WTC11 (cell line): ENCODE data around the gene SART1. TPM values are rescaled to one million over a fixed set of nuclear protein-coding genes. Genes with fewer than 3 reads are reported as not detected.
"Not testable (repeated sequence)": the region's sequence is repeated elsewhere in the genome, so short reads cannot be mapped to it uniquely, and the experiment has no call there.

Source experiments
- ATAC-seq: fragments of 200-7000 bp; cut with Tn5 transposase; 2 replicates; pipeline ENCODE4 v1.10.0; 2021; ENCODE audit warnings: mild to moderate bottlenecking, moderate library complexity
- CTCF ChIA-PET: fragments of 300-600 bp; sonication (Branson Sonifier 250); formaldehyde crosslinking; loops from one replicate; lab custom pipeline; 2021; ENCODE audit warnings: antibody characterized with exemption; lab: Charles Lee
- POLR2A ChIA-PET: fragments of 350-600 bp; sonication (Branson Sonifier 250); formaldehyde crosslinking; loops from one replicate; lab custom pipeline; 2021; ENCODE audit warnings: antibody characterized with exemption; lab: Charles Lee
- DNase-seq: peaks from one replicate; pipeline ENCODE4 v3.0.0; 2021; ENCODE audit warnings: low spot score
- H3K27ac Mint-ChIP-seq: 2 replicates; pipeline ENCODE4 v1.8.0; 2021; ENCODE audit warnings: mixed read lengths
- H3K27me3 Mint-ChIP-seq: 2 replicates; pipeline ENCODE4 v1.8.0; 2021; ENCODE audit warnings: low read depth, mild to moderate bottlenecking, moderate library complexity, mixed read lengths
- H3K36me3 Mint-ChIP-seq: 2 replicates; pipeline ENCODE4 v1.8.0; 2021; ENCODE audit warnings: mixed read lengths
- H3K4me1 Mint-ChIP-seq: 2 replicates; pipeline ENCODE4 v1.8.0; 2022; ENCODE audit warnings: mixed read lengths
- H3K4me3 Mint-ChIP-seq: 2 replicates; pipeline ENCODE4 v1.8.0; 2021; ENCODE audit warnings: mild to moderate bottlenecking, moderate library complexity, mixed read lengths
- H3K9me3 Mint-ChIP-seq: 2 replicates; pipeline ENCODE4 v1.8.0; 2021; ENCODE audit warnings: mixed read lengths
- ATF1 ChIP-seq: sonication (generic); formaldehyde crosslinking; IDR thresholded peaks from 2 replicates; pipeline ENCODE4 v1.8.1; 2023; ENCODE audit warnings: mild to moderate bottlenecking, moderate library complexity, missing genetic modification reagents
- CREM ChIP-seq: sonication (generic); formaldehyde crosslinking; IDR thresholded peaks from 2 replicates; pipeline ENCODE4 v1.8.1; 2022; ENCODE audit warnings: mild to moderate bottlenecking, missing genetic modification reagents, moderate library complexity
- EMX1 ChIP-seq: fragments of 250-450 bp; sonication (Bioruptor Pico); IDR thresholded peaks from 2 replicates; pipeline ENCODE4 v1.8.0; 2021; ENCODE audit warnings: mild to moderate bottlenecking
- FOXP1 ChIP-seq: sonication (generic); formaldehyde crosslinking; IDR thresholded peaks from 2 replicates; pipeline ENCODE4 v1.8.0; 2022; ENCODE audit warnings: missing genetic modification reagents, mild to moderate bottlenecking, moderate library complexity, borderline replicate concordance
- JAZF1 ChIP-seq: fragments of 250-450 bp; sonication (Bioruptor Pico); IDR thresholded peaks from 2 replicates; pipeline ENCODE4 v1.9.0; 2021; ENCODE audit warnings: moderate library complexity, mild to moderate bottlenecking, inconsistent platforms
- NFATC4 ChIP-seq: fragments of 250-450 bp; sonication (Bioruptor Pico); IDR thresholded peaks from 2 replicates; pipeline ENCODE4 v1.9.0; 2021; ENCODE audit warnings: mild to moderate bottlenecking
- NFYB ChIP-seq: sonication (generic); formaldehyde crosslinking; conservative IDR thresholded peaks from 2 replicates; pipeline ENCODE4 v1.8.0; 2022; ENCODE audit warnings: low read depth, missing genetic modification reagents
- SMAD3 ChIP-seq: sonication (generic); formaldehyde crosslinking; IDR thresholded peaks from 2 replicates; pipeline ENCODE4 v1.8.0; 2022; ENCODE audit warnings: missing genetic modification reagents, mild to moderate bottlenecking, borderline replicate concordance
- SMAD4 ChIP-seq: sonication (generic); formaldehyde crosslinking; IDR thresholded peaks from 2 replicates; pipeline ENCODE4 v1.8.0; 2022; ENCODE audit warnings: mild to moderate bottlenecking, missing genetic modification reagents
- TEAD1 ChIP-seq: sonication (generic); formaldehyde crosslinking; IDR thresholded peaks from 2 replicates; pipeline ENCODE4 v1.8.0; 2022; ENCODE audit warnings: mild to moderate bottlenecking, missing genetic modification reagents
- TEAD4 ChIP-seq: sonication (generic); formaldehyde crosslinking; IDR thresholded peaks from 2 replicates; pipeline ENCODE4 v1.8.0; 2022; ENCODE audit warnings: mild to moderate bottlenecking, missing genetic modification reagents
- ZBTB21 ChIP-seq: sonication (generic); formaldehyde crosslinking; IDR thresholded peaks from 2 replicates; pipeline ENCODE4 v1.8.1; 2023; ENCODE audit warnings: mild to moderate bottlenecking, missing genetic modification reagents, borderline replicate concordance
- ZNF263 ChIP-seq: sonication (generic); formaldehyde crosslinking; IDR thresholded peaks from 2 replicates; pipeline ENCODE4 v1.8.1; 2022; ENCODE audit warnings: low read depth, mild to moderate bottlenecking, moderate library complexity, missing genetic modification reagents
- ZNF416 ChIP-seq: fragments of 250-450 bp; sonication (Bioruptor Pico); IDR thresholded peaks from 2 replicates; pipeline ENCODE4 v1.9.0; 2021; ENCODE audit warnings: mild to moderate bottlenecking, inconsistent platforms
- ZNF423 ChIP-seq: fragments of 250-450 bp; sonication (Bioruptor Pico); IDR thresholded peaks from 2 replicates; pipeline ENCODE4 v2.1.2; 2022; ENCODE audit warnings: mild to moderate bottlenecking, moderate library complexity
- total RNA-seq: library from RNA; stranded (reverse); gene quantifications from 3 replicates; pipeline ENCODE4 v1.2.3, GENCODE V29; 2021
- TF ChIP-seq, protein P1 (sequence below): sonication (generic); formaldehyde crosslinking; IDR thresholded peaks from 2 replicates; pipeline ENCODE4 v1.8.0; 2023; ENCODE audit warnings: missing genetic modification reagents
- TF ChIP-seq, protein P2 (sequence below): sonication (generic); formaldehyde crosslinking; IDR thresholded peaks from 2 replicates; pipeline ENCODE4 v1.8.1; 2022; ENCODE audit warnings: mild to moderate bottlenecking, missing genetic modification reagents, moderate library complexity, borderline replicate concordance
- TF ChIP-seq, protein P3 (sequence below): sonication (generic); formaldehyde crosslinking; IDR thresholded peaks from 2 replicates; pipeline ENCODE4 v1.8.1; 2022; ENCODE audit warnings: low read depth, missing genetic modification reagents, borderline replicate concordance
- TF ChIP-seq, protein P4 (sequence below): sonication (generic); formaldehyde crosslinking; IDR thresholded peaks from 2 replicates; pipeline ENCODE4 v1.8.0; 2022; ENCODE audit warnings: missing genetic modification reagents
- TF ChIP-seq, protein P5 (sequence below): sonication (generic); formaldehyde crosslinking; conservative IDR thresholded peaks from 2 replicates; pipeline ENCODE4 v1.8.1; 2022; ENCODE audit warnings: mild to moderate bottlenecking, missing genetic modification reagents

The SART1 gene
- total RNA-seq, 1 experiment from 2014 or later: 57.0 TPM

DNA sequence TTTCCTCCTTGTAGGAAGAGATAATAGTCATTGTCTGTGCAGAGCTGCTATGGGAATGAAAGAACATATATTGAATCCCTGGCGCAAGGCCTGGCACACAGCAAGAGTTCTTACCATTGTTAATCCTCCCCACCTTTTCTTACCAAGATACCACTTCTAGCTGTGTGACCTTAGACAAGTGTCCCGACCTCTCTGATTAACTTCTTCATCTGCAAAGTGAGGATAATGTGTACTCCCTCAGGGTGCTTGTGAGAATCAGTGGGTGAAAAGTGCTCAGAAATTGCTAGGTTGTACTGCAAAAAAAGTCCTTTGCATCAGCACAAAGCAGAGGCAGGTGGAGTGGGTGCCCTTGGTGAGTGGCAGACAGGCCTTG lies 46.5 kb downstream of the SART1 start:
- TF ChIP-seq, protein P1, sequence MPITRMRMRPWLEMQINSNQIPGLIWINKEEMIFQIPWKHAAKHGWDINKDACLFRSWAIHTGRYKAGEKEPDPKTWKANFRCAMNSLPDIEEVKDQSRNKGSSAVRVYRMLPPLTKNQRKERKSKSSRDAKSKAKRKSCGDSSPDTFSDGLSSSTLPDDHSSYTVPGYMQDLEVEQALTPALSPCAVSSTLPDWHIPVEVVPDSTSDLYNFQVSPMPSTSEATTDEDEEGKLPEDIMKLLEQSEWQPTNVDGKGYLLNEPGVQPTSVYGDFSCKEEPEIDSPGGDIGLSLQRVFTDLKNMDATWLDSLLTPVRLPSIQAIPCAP (CRISPR knock-in tag): no peak
- TF ChIP-seq, protein P2, sequence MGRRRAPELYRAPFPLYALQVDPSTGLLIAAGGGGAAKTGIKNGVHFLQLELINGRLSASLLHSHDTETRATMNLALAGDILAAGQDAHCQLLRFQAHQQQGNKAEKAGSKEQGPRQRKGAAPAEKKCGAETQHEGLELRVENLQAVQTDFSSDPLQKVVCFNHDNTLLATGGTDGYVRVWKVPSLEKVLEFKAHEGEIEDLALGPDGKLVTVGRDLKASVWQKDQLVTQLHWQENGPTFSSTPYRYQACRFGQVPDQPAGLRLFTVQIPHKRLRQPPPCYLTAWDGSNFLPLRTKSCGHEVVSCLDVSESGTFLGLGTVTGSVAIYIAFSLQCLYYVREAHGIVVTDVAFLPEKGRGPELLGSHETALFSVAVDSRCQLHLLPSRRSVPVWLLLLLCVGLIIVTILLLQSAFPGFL (CRISPR knock-in tag): no peak
- TF ChIP-seq TEAD1 (CRISPR knock-in tag) (no peak), ZNF416 (CRISPR knock-in tag) (no peak)
- ChIA-PET POLR2A (interaction anchor here (0.6 to 1.2 kb wide), 2 partner anchors 22 to 43 kb away, joined by 3 read pairs; no protein-coding TSS in a partner anchor), CTCF (interaction anchor here (0.8 to 2.7 kb wide), 7 partner anchors 14 to 275 kb away, joined by 3 to 12 read pairs (median 4); no protein-coding TSS in a partner anchor)
- no peak overlapping the region for H3K4me3 Mint-ChIP-seq
- DNase-seq (no peak), ATAC-seq (no peak)
- H3K9me3 Mint-ChIP-seq: no peaks in the 10 kb centered on the region
- H3K27me3 Mint-ChIP-seq: peaks cover 22% of the 10 kb centered on the region
- no peak overlapping the region for H3K27ac Mint-ChIP-seq
- H3K4me1 Mint-ChIP-seq: peaks cover 13% of the 10 kb centered on the region
- H3K36me3 Mint-ChIP-seq: peaks cover 10% of the 10 kb centered on the region

DNA sequence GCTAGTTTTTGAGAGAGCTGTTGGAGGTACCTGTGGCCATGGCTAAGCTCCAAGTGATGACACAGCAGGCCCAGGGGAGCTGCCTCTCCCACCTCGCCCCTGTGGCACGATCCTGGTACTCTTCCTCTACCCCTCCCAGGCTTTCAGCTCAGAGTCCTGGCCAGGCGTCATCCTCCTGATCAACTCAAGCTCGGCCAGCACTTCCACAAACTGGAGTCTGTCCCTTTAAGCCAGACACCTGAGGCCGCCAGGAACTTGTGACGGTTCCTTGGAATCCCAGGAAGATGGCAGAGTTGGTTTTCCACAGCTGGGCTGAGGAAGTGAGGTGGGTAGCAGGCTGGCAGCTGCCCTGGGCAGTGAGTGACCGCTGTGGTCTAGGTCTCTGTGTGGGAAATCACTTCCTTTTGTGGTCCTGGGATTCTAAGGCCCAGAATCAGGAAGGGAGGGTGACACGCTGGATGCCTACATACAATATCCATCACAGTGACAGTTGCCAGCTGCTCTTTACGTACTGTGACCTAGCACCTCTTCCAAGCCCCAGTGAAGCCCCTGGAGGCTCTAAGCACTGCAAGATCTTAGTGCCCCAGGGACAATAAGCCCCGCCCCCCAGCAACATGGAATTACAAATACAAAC lies 47.1 kb downstream of the SART1 start:
- DNase-seq (no peak), ATAC-seq (no peak)
- H3K9me3 Mint-ChIP-seq: no peaks in the 10 kb centered on the region
- H3K27me3 Mint-ChIP-seq: peaks cover 22% of the 10 kb centered on the region
- ChIA-PET CTCF (interaction anchor here (0.7 to 2.7 kb wide), 8 partner anchors 14 to 274 kb away, joined by 3 to 12 read pairs (median 3); no protein-coding TSS in a partner anchor), POLR2A (interaction anchor here (1.2 kb wide), 1 partner anchor 43 kb away, joined by 3 read pairs; no protein-coding TSS in a partner anchor)
- TF ChIP-seq NFATC4 (CRISPR knock-in tag) (no peak), SMAD4 (CRISPR knock-in tag) (no peak), ZNF423 (CRISPR knock-in tag) (no peak), SMAD3 (CRISPR knock-in tag) (no peak), EMX1 (CRISPR knock-in tag) (no peak), JAZF1 (CRISPR knock-in tag) (no peak), FOXP1 (CRISPR knock-in tag) (no peak), TEAD4 (CRISPR knock-in tag) (no peak), ATF1 (CRISPR knock-in tag) (no peak), ZBTB21 (CRISPR knock-in tag) (no peak), ZNF263 (no peak), CREM (CRISPR knock-in tag) (no peak), NFYB (CRISPR knock-in tag) (no peak)
- TF ChIP-seq, protein P3, sequence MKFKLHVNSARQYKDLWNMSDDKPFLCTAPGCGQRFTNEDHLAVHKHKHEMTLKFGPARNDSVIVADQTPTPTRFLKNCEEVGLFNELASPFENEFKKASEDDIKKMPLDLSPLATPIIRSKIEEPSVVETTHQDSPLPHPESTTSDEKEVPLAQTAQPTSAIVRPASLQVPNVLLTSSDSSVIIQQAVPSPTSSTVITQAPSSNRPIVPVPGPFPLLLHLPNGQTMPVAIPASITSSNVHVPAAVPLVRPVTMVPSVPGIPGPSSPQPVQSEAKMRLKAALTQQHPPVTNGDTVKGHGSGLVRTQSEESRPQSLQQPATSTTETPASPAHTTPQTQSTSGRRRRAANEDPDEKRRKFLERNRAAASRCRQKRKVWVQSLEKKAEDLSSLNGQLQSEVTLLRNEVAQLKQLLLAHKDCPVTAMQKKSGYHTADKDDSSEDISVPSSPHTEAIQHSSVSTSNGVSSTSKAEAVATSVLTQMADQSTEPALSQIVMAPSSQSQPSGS (CRISPR knock-in tag): no peak
- TF ChIP-seq, protein P4, sequence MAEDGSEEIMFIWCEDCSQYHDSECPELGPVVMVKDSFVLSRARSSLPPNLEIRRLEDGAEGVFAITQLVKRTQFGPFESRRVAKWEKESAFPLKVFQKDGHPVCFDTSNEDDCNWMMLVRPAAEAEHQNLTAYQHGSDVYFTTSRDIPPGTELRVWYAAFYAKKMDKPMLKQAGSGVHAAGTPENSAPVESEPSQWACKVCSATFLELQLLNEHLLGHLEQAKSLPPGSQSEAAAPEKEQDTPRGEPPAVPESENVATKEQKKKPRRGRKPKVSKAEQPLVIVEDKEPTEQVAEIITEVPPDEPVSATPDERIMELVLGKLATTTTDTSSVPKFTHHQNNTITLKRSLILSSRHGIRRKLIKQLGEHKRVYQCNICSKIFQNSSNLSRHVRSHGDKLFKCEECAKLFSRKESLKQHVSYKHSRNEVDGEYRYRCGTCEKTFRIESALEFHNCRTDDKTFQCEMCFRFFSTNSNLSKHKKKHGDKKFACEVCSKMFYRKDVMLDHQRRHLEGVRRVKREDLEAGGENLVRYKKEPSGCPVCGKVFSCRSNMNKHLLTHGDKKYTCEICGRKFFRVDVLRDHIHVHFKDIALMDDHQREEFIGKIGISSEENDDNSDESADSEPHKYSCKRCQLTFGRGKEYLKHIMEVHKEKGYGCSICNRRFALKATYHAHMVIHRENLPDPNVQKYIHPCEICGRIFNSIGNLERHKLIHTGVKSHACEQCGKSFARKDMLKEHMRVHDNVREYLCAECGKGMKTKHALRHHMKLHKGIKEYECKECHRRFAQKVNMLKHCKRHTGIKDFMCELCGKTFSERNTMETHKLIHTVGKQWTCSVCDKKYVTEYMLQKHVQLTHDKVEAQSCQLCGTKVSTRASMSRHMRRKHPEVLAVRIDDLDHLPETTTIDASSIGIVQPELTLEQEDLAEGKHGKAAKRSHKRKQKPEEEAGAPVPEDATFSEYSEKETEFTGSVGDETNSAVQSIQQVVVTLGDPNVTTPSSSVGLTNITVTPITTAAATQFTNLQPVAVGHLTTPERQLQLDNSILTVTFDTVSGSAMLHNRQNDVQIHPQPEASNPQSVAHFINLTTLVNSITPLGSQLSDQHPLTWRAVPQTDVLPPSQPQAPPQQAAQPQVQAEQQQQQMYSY (CRISPR knock-in tag): no peak
- TF ChIP-seq, protein P1 (CRISPR knock-in tag): no peak
- TF ChIP-seq, protein P5, sequence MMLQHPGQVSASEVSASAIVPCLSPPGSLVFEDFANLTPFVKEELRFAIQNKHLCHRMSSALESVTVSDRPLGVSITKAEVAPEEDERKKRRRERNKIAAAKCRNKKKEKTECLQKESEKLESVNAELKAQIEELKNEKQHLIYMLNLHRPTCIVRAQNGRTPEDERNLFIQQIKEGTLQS (CRISPR knock-in tag): no peak
- no peak overlapping the region for H3K27ac Mint-ChIP-seq
- peaks cover 8% of the 10 kb centered on the region for H3K4me1 Mint-ChIP-seq
- no peak overlapping the region for H3K4me3 Mint-ChIP-seq
- peaks cover 8% of the 10 kb centered on the region for H3K36me3 Mint-ChIP-seq

DNA sequence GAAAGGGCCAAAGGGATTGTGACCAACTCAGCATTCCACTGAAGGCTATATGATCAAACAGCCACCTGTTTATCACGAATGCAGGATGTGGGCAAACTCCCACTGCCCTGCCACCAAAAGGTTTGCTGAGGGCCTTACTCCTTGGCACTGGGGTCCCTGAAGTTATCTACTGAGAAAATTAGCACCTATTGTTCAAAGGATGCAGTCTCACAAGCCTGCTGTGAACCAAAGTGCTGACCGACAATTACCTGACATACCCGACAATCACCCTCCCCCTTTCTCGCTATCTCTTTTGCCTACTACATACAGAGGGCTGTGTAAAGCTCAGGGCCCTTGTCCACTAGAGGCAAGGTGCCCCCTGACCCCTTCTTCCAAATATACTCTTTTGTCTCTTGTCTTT lies 48.5 kb downstream of the SART1 start:
- H3K27me3 Mint-ChIP-seq: peaks cover 22% of the 10 kb centered on the region
- H3K36me3 Mint-ChIP-seq, DNase-seq, H3K4me3 Mint-ChIP-seq, H3K9me3 Mint-ChIP-seq, ATAC-seq, H3K4me1 Mint-ChIP-seq, POLR2A ChIA-PET, H3K27ac Mint-ChIP-seq: not testable (repeated sequence)
- CTCF ChIA-PET: interaction anchor here (0.7 to 2.7 kb wide), 4 partner anchors 12 to 317 kb away, joined by 4 to 12 read pairs (median 4); partner anchors contain the start of gene CCDC85B
